Measurements from ENCODE around the gene EGFL8.
"Not testable (repeated sequence)": the region's sequence is repeated elsewhere in the genome, so short reads cannot be mapped to it uniquely, and the experiment has no call there.

Gene EGFL8

DNA sequence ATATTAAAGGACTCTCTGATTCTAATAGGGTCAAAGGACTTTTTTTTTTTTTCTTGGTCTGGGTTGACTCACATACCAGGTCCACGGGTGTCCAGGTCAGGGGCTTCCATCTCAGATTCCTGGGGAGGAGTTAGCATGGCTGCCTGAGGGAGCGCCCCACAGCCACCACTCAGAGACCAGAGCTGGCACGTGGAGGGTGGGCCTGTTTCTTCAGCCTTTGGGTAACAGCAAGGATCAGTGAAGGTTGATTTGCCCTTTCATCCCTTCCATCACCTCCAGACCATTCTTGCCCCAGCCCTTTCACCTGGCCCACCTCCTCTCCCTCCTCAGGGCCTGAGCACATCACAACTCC, 33.9 kb downstream of the EGFL8 start:
- DNase-seq, result no peak

DNA sequence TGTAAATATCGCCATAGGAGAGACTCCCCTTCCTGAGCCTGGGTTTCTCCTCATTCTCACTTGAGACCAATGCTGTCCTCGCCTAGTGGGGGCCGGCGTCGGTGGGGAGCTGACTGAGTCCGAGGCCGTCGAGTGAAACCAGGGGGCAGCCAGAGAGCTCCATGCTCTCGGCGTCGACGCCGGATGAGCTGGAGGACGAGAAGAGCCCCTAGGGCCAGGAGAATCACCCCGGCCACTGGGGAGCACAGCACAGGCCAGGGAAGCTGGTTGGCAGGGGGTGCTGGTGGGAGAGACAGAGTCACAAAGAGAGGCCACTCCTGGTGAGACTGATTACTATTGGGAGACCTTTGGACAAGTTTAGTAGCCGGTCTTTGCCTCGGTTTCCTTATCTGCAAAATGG, 34.5 kb downstream of the EGFL8 start:
- DNase-seq, result no peak

DNA sequence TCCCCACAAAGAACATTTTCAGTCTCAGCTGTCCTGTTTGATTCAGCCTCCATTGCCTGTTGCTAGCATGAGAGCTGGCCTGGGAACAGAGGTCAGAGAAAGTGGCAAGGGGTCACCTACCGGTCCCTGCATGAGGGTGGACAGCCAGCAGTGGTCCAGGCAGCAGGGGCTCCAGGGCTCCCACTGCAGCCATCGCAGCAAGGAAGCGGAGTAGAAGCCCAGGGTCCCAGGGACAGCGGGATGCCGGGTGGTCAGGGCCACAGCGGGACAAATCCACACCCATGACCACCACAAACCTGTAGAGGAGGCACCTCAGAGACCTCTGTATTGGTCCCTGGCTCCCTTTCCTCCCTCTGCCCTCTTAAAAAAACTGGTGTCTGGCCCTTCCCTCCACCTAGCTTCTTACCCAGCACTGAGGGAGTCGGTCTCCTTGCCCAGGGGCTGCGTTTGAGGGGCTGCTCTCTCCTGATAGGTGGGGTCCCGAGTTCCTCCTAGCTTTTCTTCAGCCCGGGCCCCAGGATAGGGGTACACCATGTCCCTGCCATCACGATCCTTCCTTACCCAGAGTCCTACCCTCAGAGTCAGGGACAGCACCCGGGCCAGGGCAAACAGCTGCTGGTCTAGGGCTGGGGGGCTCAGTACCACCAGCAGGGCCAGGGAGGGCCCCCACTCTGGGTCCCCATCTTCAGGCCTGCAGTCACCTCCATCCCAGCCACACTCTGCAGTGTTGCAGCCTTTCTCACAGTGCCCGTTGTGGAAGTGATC, 36.5 kb downstream of the EGFL8 start:
- no peak for DNase-seq

- no peak for DNase-seq
These were observed 37.8 kb downstream of the EGFL8 start for GRCh38 chr6:32202186-32202585.

DNA sequence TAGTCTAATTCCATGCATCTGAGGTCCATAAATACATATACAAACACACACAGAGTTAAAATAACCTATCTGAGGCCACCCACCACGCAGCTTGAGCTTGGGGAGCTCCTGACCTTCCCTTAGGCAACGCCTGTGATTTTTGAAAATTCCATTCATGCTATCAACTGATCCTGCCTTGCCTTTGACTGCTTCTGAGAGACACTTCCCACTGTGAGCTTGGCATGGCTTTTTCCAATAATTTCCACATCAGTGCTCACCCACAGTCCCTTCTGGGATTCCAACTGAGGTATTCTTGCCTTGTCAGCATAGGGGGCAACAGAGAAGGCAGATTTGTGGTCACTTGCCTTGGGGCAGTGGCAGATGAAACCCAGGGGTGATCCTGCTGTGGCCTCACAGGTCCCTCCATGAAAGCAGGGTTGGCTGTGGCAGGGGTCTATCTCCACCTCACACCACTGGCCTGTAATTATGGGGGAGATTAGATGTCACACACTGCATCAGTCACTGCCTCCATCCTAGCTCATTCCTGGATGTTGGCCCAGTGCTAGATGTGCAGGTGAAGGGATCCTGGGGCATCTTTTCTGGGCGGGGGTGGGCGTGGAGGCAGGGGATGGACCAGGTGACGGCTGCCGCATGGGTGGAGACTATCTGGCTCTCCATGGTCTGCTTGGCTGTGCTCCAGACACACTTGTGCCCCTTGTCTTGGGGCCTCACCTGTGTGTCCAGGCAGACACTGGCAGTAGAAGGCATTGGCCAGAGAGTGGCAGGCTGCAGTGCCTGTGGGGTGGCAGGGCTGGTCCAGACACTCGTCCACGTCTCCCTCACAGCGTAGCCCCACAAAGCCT, 39.3 kb downstream of the EGFL8 start:
- DNase-seq, result peak; percentile 32

DNA sequence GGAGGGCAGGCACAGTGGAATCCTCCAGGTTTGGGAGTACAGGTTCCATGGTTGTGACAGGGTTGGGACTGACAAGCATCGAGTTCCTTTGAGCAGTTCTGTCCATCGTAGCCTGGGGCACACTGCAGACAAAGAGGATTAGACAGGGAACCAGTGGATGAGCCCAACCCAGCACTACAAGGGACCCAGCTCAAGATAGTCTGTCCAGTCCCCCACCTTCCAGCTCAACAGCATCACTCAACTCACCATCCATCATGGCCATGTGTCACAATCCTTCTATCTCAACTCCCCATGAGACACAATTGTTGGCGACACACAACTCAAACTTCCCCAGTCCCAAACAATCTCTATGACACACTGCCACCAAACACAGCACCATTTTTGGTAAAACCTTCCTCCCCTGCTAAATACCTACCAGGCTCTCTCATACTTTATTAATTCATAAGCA, 39.9 kb downstream of the EGFL8 start:
- DNase-seq, result no peak

- DNase-seq, result no peak
These were observed 44.6 kb downstream of the EGFL8 start for GRCh38 chr6:32208996-32209395.

DNA sequence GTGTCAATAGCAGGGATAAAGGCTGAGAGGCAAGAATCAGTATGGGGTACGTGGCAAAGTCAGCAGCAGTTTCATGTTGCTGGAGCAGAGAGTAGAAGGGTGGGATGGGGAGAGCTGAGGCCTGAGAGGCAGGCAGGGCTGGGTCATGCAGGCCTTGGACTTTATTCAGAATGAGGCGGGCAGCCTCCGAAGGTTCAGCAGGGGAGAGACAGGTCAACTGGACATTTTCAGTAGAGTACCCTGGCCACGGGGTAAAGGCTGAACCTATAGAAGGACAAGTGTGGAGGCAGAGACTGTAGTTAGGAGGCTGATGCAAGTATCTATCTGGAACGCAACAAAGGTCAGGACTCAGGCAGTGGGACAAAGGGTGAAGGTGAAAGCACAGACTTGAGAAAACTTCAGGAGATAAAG, 45.8 kb downstream of the EGFL8 start:
- no peak for DNase-seq

DNA sequence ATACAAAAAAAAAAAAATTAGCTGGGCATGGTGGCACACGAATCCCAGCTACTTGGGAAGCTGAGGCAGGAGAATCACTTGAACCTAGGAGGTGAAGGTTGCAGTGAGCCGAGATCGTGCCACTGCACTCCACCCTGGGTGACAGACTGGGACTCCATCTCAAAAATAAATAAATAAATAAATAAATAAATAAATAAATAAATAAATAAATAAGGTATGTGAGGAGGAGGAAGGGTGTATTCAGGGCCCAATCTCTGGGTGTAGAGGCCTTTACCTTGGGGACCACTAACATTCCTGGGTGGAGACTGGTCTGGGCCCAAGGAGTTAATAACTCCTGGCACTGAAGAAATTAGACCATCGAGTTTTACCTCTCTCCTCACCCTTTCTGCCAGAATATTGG, 47.0 kb downstream of the EGFL8 start:
- DNase-seq, result not testable (repeated sequence)

GRCh38 chr6:32212076-32212760, 47.8 kb downstream of the EGFL8 start:
- no peak for DNase-seq

DNA sequence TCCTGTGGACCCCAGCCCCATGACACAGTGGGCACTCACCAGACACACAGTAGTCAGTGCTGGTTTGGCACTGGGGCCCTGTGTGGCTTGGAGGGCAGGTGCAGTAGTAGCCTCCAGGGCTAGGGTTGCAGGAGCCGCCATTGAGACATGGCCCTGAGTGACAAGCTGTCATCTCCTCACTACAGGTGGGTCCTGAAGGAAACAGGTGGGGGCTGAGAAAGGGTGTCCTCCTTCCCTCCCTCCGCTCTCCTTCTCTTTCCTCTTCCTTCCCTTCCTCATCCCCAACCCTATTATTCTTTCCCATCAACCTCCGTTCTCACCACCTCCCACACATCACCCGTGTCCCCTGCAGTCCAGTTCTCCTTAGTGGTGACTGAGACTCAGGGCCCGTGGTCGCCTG, 49.3 kb downstream of the EGFL8 start:
- no peak for DNase-seq

- no peak for DNase-seq
These were observed 49.7 kb downstream of the EGFL8 start for GRCh38 chr6:32214126-32214525.

DNA sequence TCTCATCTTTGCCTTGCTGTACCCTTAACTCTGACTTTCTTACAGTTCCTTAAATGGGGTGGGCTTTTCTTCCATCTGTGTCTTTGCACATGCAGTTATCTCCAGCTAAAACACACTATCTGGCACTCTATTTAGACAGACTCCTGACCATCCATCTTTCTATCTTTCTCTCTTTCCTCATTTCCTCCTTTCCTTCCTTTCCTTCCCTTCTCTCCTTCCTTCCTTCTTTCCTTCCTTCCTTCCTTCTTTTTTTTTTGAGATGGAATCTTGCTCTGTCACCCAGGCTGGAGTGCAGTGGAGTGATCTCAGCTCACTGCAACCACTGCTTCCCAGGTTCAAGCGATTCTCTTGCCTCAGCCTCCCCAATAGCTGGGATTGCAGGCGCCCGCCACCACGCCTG, 51.2 kb downstream of the EGFL8 start:
- no peak for DNase-seq

GRCh38 chr6:32216285-32216684, 51.9 kb downstream of the EGFL8 start:
- no peak for DNase-seq

DNA sequence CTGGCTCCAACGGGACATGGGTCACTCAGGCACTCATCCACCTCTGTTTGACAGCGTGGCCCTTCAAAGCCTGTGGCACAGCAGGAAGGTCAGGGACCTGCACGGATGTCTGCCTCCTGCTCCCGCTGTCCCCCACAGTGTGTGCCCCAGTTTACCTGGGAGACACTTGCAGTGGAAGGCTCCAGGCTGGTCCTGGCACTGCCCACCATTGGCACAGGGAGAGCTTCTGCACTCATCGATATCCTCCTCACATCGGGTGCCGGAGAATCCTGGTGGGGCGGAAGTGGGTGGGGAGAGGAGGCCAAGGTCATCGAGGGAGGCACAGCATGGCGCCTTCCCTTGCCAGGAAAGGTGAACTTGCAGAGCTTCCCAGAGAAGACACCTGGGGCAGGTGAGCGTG, 52.6 kb downstream of the EGFL8 start:
- DNase-seq, result no peak
